SHP77 (cell line): ENCODE measurements around the gene ANKRD31.
A peak's percentile ranks its signal among the peaks of the same experiment; 100 is the strongest.
"Not testable (repeated sequence)": the region's sequence is repeated elsewhere in the genome, so short reads cannot be mapped to it uniquely, and the experiment has no call there.

Experiments
- DNase-seq, 2 experiments: peaks; one replicate each; lab custom pipeline; 2025; lab: John Stamatoyannopoulos, UW

Gene ANKRD31

GRCh38 chr5:75236322-75237316 lies at the start of gene ANKRD31:
Gene ANKRD31 (minus strand): TSS chr5:75236878. CDS start chr5:75236686, 192 bp downstream.
- peak; percentile 26 to 80 for DNase-seq

GRCh38 chr5:75286211-75286773 lies 49.6 kb upstream of the ANKRD31 start:
- DNase-seq: no peak

GRCh38 chr5:75282581-75282980 lies 45.9 kb upstream of the ANKRD31 start:
- no peak for DNase-seq

- no peak for DNase-seq
Measured at GRCh38 chr5:75281716-75282465, 45.2 kb upstream of the ANKRD31 start.

- no peak for DNase-seq
Measured at GRCh38 chr5:75279321-75279720, 42.6 kb upstream of the ANKRD31 start.

- DNase-seq: peak; percentile 76 to 77
Measured at GRCh38 chr5:75277463-75277862, 40.8 kb upstream of the ANKRD31 start.

- no peak for DNase-seq
Measured at GRCh38 chr5:75275756-75276155, 39.1 kb upstream of the ANKRD31 start.

GRCh38 chr5:75275147-75275546 lies 38.5 kb upstream of the ANKRD31 start:
- no peak for DNase-seq

GRCh38 chr5:75274486-75274885 lies 37.8 kb upstream of the ANKRD31 start:
- DNase-seq: no peak

GRCh38 chr5:75270605-75271004 lies 33.9 kb upstream of the ANKRD31 start:
- DNase-seq: not testable (repeated sequence)

- no peak for DNase-seq
Measured at GRCh38 chr5:75265731-75266130, 29.1 kb upstream of the ANKRD31 start.

GRCh38 chr5:75262271-75262670 lies 25.6 kb upstream of the ANKRD31 start:
- DNase-seq: no peak

- DNase-seq: no peak
Measured at GRCh38 chr5:75260708-75261107, 24.0 kb upstream of the ANKRD31 start.

- not testable (repeated sequence) for DNase-seq
Measured at GRCh38 chr5:75250452-75250851, 13.8 kb upstream of the ANKRD31 start.

GRCh38 chr5:75245023-75245422 lies 8.3 kb upstream of the ANKRD31 start:
- no peak for DNase-seq

GRCh38 chr5:75243510-75243909 lies 6.8 kb upstream of the ANKRD31 start:
- no peak for DNase-seq

- DNase-seq: no peak
Measured at GRCh38 chr5:75243100-75243499, 6.4 kb upstream of the ANKRD31 start.

GRCh38 chr5:75242067-75242466 lies 5.4 kb upstream of the ANKRD31 start:
- DNase-seq: no peak

- DNase-seq: no peak
Measured at GRCh38 chr5:75239681-75240080, 3.0 kb upstream of the ANKRD31 start.

- DNase-seq: no peak
Measured at GRCh38 chr5:75235711-75236110, 967 bp downstream of the ANKRD31 start.

- no peak for DNase-seq
Measured at GRCh38 chr5:75234251-75234650, 2.4 kb downstream of the ANKRD31 start.

GRCh38 chr5:75226916-75227315 lies 9.8 kb downstream of the ANKRD31 start:
- DNase-seq: no peak

GRCh38 chr5:75225506-75225905 lies 11.2 kb downstream of the ANKRD31 start:
- no peak for DNase-seq
